AG04450 (cell line): Measurements from ENCODE around the gene MAPKAP1. TPM values are rescaled to one million over a fixed set of nuclear protein-coding genes. Genes with fewer than 3 reads are reported as not detected.

Experiments
- CTCF ChIA-PET: fragments of 300-600, 350-600 bp; formaldehyde crosslinking; extraction: SDS; loops from one replicate; lab custom pipeline; 2022; ENCODE audit warnings: antibody characterized with exemption, inconsistent platforms; lab: Charles Lee
- POLR2A ChIA-PET: fragments of 350-600 bp; formaldehyde crosslinking; extraction: SDS; loops from one replicate; lab custom pipeline; 2021; ENCODE audit warnings: antibody characterized with exemption, inconsistent platforms; lab: Yijun Ruan, JAX
- DNase-seq: peaks from one replicate; pipeline ENCODE4 v3.0.0-alpha.2; 2011; ENCODE audit warnings: low read depth, low spot score
- H3K27ac ChIP-seq: one replicate; pipeline ENCODE4 v1.5.1; 2012; ENCODE audit warnings: low read depth, low read length, control low read depth
- H3K27me3 ChIP-seq: one replicate; pipeline ENCODE4 v1.6.0; 2012; ENCODE audit warnings: low read length; ENCODE audit not compliant: control insufficient read depth, insufficient read depth
- H3K4me3 ChIP-seq: 2 replicates; pipeline ENCODE4 v1.5.1; 2011; ENCODE audit warnings: mild to moderate bottlenecking, low read depth, low read length, control low read depth
- H3K9me3 ChIP-seq: 2 replicates; pipeline ENCODE4 v1.5.1; 2012; ENCODE audit warnings: low read length; ENCODE audit not compliant: control insufficient read depth, insufficient read depth
- polyA plus RNA-seq: library from polyadenylated mRNA; depleted of rRNA; stranded (reverse); fragments of >200 nt; gene quantifications from 2 replicates; pipeline ENCODE4 v1.2.3, GENCODE V29; 2011
- TF ChIP-seq, protein P1 (sequence below): IDR thresholded peaks from 2 replicates; pipeline ENCODE4 v1.5.1; 2011; ENCODE audit warnings: low read depth, low read length, control low read depth, inconsistent platforms

MAPKAP1 gene
- polyA plus RNA-seq, 1 experiment = 140 TPM

DNA sequence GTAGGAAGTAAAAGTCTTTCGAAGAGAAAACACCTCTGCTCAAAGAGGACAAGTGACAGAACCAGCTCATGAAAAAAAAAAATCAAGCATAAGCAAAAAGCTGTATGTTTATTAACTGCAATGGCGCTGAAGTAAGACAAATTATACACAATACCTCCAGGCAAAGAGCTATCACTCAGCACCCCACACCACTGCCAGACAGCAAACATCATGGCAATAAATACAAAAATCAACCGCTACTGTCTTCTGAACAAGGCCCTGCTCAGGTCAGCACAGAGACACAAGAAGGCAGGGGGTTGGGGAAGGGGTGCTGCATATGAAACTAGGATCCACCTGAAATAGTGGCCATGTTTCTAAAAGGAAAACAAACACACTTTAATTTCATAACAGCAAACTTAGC is 50.4 kb downstream of the MAPKAP1 start:
- CTCF ChIA-PET = no interaction called here
- no peak for DNase-seq
- no peaks in the 10 kb centered on the region for H3K9me3 ChIP-seq
- no peak overlapping the region for H3K27ac ChIP-seq
- POLR2A ChIA-PET = no interaction called here
- no peak overlapping the region for H3K4me3 ChIP-seq
- TF ChIP-seq, protein P1, sequence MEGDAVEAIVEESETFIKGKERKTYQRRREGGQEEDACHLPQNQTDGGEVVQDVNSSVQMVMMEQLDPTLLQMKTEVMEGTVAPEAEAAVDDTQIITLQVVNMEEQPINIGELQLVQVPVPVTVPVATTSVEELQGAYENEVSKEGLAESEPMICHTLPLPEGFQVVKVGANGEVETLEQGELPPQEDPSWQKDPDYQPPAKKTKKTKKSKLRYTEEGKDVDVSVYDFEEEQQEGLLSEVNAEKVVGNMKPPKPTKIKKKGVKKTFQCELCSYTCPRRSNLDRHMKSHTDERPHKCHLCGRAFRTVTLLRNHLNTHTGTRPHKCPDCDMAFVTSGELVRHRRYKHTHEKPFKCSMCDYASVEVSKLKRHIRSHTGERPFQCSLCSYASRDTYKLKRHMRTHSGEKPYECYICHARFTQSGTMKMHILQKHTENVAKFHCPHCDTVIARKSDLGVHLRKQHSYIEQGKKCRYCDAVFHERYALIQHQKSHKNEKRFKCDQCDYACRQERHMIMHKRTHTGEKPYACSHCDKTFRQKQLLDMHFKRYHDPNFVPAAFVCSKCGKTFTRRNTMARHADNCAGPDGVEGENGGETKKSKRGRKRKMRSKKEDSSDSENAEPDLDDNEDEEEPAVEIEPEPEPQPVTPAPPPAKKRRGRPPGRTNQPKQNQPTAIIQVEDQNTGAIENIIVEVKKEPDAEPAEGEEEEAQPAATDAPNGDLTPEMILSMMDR = no peak
- H3K27me3 ChIP-seq = no peaks in the 10 kb centered on the region

DNA sequence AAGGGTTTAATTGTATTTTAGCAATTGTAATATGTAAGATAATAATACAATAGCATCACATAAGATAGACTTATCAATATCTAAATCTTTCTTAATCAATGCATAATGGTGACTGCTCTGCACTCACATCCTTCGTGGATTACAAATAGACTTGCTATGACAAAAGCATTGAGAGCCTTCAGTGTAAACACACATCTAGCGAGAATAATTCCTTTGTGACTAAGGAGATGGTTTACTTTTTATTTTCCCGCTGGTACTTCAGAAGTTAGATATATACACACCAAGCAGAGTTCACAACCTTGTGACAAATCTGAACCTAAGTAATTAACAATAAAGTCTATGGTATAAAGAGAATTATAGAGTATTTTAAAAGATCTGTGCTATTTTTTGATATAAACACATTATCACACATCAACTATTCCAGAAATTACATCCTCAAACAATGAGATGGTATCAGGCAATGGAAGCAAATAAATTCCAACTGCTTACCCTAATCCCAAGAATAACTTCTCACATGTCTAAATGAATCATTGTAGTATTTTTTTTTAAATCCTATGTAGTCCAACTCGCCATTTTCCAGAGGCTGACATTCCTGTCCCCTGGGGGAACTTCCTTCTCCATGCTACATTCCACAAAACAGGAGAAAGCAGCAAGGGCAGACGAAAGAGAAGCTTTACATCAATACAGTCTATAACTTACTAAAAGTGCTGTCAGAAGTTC is 51.2 kb downstream of the MAPKAP1 start:
- POLR2A ChIA-PET = no interaction called here
- Histone ChIP-seq H3K9me3 (no peaks in the 10 kb centered on the region), H3K27ac (no peak overlapping the region), H3K27me3 (no peaks in the 10 kb centered on the region), H3K4me3 (no peak overlapping the region)
- CTCF ChIA-PET = no interaction called here
- TF ChIP-seq, protein P1 = no peak
- DNase-seq = no peak

DNA sequence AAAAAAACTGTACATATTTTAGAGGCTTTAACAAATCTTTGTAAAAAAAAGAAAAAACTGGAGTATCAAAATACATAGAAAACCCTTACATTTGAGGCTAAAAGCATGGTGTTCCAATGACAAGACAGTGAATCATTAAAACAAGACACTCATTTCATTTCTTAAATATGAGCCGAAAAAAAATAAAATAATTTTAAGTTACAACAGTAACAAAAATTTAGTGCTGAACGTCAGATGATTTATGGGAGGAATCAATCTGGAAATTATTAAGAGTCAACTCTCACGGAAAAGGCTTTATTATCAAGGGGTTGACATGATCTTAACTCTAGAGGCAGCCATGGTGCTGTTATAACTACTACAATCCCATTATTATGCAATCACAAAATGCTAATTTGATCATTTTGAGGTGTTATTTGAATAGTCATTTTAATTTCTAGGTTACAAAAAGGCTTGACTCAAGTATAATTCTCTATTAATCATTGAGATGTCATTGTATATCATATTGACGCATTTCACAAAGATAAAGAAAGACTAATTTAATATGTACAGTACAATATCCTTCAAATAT is 51.9 kb downstream of the MAPKAP1 start:
- Histone ChIP-seq H3K9me3 (no peaks in the 10 kb centered on the region), H3K27ac (no peak overlapping the region), H3K27me3 (no peaks in the 10 kb centered on the region), H3K4me3 (no peak overlapping the region)
- TF ChIP-seq, protein P1 = no peak
- ChIA-PET POLR2A (no interaction called here), CTCF (no interaction called here)
- DNase-seq = no peak

DNA sequence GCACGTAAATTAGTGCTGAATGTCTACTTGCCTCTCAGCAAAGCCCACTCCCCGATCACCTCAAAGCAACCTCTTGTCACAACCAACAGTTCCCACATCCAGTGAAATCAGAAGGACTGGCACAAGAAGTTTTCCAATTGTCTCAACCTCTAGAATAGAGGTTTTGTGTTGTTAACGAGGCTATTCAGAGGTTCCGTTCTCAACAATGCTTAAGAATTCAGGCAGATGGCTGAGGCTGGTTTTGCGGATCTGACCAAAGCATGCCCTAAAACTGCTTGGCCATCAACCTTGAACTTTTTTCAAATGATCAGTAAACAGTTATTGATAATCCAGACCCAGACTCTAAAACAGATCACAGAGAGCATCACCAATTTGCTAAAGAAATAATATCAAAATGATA is 52.9 kb downstream of the MAPKAP1 start:
- no peak for DNase-seq
- H3K27ac ChIP-seq = no peak overlapping the region
- H3K9me3 ChIP-seq = no peaks in the 10 kb centered on the region
- ChIA-PET CTCF (no interaction called here), POLR2A (no interaction called here)
- H3K27me3 ChIP-seq = no peaks in the 10 kb centered on the region
- TF ChIP-seq, protein P1 = no peak
- no peak overlapping the region for H3K4me3 ChIP-seq

DNA sequence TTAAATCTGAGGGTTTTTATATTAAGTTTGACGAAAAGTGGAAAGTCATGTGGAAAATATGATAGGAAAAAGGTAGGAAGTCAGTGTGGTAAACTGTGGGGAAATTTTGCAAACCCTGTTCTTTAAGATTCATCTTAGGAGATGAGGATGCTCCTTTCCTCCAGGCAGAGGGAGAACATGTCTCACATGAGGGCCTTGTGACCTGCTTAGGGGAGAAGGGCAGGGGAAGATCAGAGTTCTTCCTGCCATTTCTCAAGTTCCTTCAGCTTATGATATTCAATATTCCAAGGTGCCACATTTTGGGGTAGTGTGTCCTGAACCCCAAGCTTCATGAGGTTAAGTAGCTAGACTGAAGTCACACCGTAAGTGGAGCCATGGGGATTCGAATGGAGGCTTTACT is 53.7 kb downstream of the MAPKAP1 start:
- no peak overlapping the region for H3K27ac ChIP-seq
- no peak overlapping the region for H3K4me3 ChIP-seq
- H3K9me3 ChIP-seq = no peaks in the 10 kb centered on the region
- TF ChIP-seq, protein P1 = no peak
- CTCF ChIA-PET = no interaction called here
- DNase-seq = no peak
- no peaks in the 10 kb centered on the region for H3K27me3 ChIP-seq
- POLR2A ChIA-PET = no interaction called here
